Prostate gland (tissue), 2 donors: ENCODE data around the gene LDLRAD4.

Experiments used
- POLR2AphosphoS5 ChIP-seq: sonication (generic); formaldehyde crosslinking; IDR thresholded peaks from one replicate; pipeline ENCODE4 v1.6.1; 2017; ENCODE audit warnings: antibody characterized with exemption
- TF ChIP-seq, protein P1 (sequence below), 4 experiments: fragments of 200-600 bp in 2 of 4; fragments of 450-650 bp in 2 of 4; sonication (generic) in 2 of 4; IDR thresholded peaks; 1 replicate in 3 of 4; 2 replicates in 1 of 4; pipeline ENCODE4 v1.5.1; 2016 to 2019; ENCODE audit warnings: antibody characterized with exemption in 4 of 4, mild to moderate bottlenecking in 2 of 4, moderate library complexity in 2 of 4

GRCh38 chr18:13241083-13241892 is 22.7 kb downstream of the LDLRAD4 start:
- TF ChIP-seq, protein P1, sequence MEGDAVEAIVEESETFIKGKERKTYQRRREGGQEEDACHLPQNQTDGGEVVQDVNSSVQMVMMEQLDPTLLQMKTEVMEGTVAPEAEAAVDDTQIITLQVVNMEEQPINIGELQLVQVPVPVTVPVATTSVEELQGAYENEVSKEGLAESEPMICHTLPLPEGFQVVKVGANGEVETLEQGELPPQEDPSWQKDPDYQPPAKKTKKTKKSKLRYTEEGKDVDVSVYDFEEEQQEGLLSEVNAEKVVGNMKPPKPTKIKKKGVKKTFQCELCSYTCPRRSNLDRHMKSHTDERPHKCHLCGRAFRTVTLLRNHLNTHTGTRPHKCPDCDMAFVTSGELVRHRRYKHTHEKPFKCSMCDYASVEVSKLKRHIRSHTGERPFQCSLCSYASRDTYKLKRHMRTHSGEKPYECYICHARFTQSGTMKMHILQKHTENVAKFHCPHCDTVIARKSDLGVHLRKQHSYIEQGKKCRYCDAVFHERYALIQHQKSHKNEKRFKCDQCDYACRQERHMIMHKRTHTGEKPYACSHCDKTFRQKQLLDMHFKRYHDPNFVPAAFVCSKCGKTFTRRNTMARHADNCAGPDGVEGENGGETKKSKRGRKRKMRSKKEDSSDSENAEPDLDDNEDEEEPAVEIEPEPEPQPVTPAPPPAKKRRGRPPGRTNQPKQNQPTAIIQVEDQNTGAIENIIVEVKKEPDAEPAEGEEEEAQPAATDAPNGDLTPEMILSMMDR (IDR thresholded peaks at IDR 0.05), result no peak
- no peak for TF ChIP-seq POLR2AphosphoS5
